ENCODE results near the gene UBQLN4.

DNA sequence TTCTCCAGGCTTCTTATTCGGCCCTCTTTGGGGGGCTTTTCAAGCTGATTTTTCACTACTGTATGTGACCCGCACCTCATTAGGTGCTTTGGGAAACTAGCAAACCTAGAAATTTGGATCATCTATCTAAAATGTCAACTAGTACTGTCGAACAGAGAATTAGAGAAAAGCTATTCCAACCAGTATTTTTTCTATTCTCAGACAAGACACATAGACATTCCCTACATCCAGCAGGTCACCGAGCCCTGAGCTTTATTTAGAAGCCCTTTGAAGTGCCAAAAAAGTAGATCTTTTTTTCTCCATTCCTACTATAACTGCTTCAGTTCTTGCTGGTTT, 32.5 kb downstream of the UBQLN4 start:
- TF ChIP-seq, protein P1, sequence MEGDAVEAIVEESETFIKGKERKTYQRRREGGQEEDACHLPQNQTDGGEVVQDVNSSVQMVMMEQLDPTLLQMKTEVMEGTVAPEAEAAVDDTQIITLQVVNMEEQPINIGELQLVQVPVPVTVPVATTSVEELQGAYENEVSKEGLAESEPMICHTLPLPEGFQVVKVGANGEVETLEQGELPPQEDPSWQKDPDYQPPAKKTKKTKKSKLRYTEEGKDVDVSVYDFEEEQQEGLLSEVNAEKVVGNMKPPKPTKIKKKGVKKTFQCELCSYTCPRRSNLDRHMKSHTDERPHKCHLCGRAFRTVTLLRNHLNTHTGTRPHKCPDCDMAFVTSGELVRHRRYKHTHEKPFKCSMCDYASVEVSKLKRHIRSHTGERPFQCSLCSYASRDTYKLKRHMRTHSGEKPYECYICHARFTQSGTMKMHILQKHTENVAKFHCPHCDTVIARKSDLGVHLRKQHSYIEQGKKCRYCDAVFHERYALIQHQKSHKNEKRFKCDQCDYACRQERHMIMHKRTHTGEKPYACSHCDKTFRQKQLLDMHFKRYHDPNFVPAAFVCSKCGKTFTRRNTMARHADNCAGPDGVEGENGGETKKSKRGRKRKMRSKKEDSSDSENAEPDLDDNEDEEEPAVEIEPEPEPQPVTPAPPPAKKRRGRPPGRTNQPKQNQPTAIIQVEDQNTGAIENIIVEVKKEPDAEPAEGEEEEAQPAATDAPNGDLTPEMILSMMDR (IDR thresholded peaks at IDR 0.05), result no peak
- no peak for TF ChIP-seq POLR2AphosphoS5 (IDR thresholded peaks at IDR 0.05)
- no peak for TF ChIP-seq POLR2A (IDR thresholded peaks at IDR 0.05)
